ENCODE results near the gene FAM216B. TPM values are rescaled to one million over a fixed set of nuclear protein-coding genes. Genes with fewer than 3 reads are reported as not detected.
"Not testable (repeated sequence)": the region's sequence is repeated elsewhere in the genome, so short reads cannot be mapped to it uniquely, and the experiment has no call there.

The FAM216B gene
- total RNA-seq, 2 donors from 2014 or later: not detected

DNA sequence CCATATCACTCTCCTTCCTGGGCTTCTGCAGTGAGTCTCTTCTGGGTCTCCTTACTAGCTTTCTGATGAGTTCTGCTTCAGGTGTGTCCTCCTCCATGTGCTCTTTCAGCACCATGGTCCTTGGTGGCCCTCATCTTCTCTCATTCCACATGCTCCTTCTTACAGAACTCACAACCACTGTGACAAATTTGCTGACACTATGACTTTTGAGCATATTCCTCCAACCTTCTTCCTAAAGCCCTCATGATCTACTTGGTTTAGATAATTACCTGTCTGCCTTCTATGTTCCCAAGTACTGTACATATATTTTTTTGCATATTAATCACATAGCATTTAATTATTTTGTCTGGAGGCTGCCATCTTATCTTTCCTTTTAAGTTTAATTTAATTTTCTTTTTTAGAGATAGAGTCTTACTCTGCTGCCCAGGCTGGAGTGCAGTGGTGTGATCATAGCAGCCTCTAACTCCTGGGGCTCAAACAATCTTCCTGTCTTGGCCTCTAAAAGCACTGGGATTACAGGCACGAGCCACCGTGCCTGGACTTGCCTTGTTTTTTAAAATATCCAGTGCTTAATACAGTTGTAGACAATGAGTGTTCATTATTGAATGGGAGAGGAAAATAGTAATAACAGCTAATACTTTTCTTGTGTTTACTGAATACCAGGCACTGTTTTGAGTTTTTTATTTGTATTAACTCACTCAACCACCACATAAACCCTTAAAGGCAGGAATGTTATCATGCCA, 23.5 kb upstream of the FAM216B start:
- Mint-ChIP-seq H3K27ac (no peak overlapping the region), H3K36me3 (ENCODE audit: low read depth) (no peaks in the 10 kb centered on the region), H3K4me3 (no peak overlapping the region), H3K4me1 (no peaks in the 10 kb centered on the region), H3K27me3 (peaks cover 5% of the 10 kb centered on the region)
- DNase-seq (no peak), ATAC-seq (no peak)
- H3K9me3 ChIP-seq (ENCODE audit: control insufficient read depth, low read length, poor library complexity, severe bottlenecking): no peaks in the 10 kb centered on the region

DNA sequence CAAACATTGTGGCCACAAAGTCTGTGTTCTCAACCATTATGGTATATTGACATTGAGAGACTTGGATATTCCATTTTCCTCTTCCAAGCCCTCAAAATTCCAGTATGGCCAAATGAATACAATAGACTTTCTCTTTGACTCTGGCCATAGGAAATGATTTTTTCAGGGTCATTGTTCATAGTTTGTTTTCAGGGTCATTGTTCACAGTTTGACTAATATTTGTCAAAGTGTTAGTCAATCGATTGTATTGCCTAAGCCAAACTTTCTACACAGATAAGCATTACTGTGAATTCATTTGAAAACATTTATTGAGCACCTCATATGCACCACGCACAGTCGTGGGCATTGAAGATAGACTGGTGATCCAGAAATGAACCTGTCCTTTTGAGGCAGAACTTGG, 22.9 kb upstream of the FAM216B start:
- no peaks in the 10 kb centered on the region for H3K9me3 ChIP-seq (ENCODE audit: control insufficient read depth, low read length, poor library complexity, severe bottlenecking)
- Mint-ChIP-seq H3K4me3 (no peak overlapping the region), H3K27ac (no peak overlapping the region), H3K27me3 (peaks cover 5% of the 10 kb centered on the region), H3K36me3 (ENCODE audit: low read depth) (no peaks in the 10 kb centered on the region), H3K4me1 (no peaks in the 10 kb centered on the region)
- no peak for DNase-seq
- ATAC-seq: no peak

DNA sequence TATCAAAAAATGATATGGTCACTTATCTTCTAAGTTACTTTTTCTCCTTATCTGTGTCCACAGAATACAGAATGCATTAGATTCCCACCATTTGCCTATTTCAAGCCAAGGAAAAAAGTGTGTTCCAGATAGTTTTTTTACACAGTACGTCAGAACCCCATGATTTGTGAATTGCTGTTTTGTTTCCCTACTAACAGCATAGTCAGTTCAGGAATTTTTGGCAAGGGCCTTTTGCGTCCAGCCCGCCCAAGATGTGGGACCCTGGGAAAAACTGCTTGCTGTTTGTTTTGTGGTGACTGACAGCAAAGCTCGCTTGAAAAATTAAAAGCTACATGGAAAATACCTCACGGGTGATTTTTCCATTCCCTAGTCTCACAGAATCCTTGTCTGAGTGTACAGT, 20.4 kb upstream of the FAM216B start:
- no peaks in the 10 kb centered on the region for H3K9me3 ChIP-seq (ENCODE audit: control insufficient read depth, low read length, poor library complexity, severe bottlenecking)
- no peaks in the 10 kb centered on the region for H3K4me1 Mint-ChIP-seq
- peaks cover 2% of the 10 kb centered on the region for H3K36me3 Mint-ChIP-seq (ENCODE audit: low read depth)
- ATAC-seq (no peak), DNase-seq (no peak)
- H3K27me3 Mint-ChIP-seq: peaks cover 11% of the 10 kb centered on the region
- no peak overlapping the region for H3K4me3 Mint-ChIP-seq
- no peak overlapping the region for H3K27ac Mint-ChIP-seq

DNA sequence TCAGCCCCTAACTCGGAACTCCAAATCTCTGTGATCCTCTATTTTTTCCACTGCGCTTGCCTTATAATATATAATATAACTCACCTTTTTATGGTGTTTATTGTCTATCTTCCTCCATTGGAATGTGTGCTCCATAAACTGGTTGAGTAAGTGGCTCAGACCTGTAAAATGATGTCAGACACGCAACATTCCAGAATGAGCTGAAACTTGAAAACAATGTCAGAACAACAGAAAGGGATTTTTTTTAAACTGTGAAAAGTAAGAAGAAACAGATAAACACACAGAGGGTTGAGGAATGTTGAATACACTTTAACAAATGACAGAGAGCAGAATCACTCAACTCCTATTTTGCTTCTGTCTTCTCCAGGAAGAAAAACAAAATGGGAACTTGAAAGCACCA, 19.1 kb upstream of the FAM216B start:
- ATAC-seq (no peak), DNase-seq (no peak)
- Mint-ChIP-seq H3K27me3 (peaks cover 11% of the 10 kb centered on the region), H3K4me1 (no peaks in the 10 kb centered on the region), H3K36me3 (ENCODE audit: low read depth) (peaks cover 2% of the 10 kb centered on the region), H3K4me3 (no peak overlapping the region), H3K27ac (no peak overlapping the region)
- H3K9me3 ChIP-seq (ENCODE audit: control insufficient read depth, low read length, poor library complexity, severe bottlenecking): no peaks in the 10 kb centered on the region

DNA sequence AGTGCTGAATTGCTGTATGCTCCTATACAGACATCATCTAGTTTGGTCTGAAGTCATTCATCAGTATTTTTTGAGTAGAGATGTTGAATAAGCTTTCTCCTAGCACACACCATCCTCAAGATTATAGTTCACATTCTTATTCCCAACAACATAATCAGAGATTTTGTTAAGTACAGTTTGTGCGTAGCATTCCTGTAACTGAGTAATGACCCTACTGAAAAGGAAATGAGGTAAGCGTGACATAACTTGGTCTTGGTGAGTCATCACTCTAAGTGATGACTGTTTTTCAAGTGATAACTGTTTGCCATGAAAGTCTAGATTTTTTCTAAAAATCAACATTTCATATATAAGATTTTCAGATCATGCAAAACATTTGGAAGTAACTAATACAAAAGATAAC, 18.5 kb upstream of the FAM216B start:
- Mint-ChIP-seq H3K27ac (no peak overlapping the region), H3K4me3 (no peak overlapping the region), H3K27me3 (peaks cover 11% of the 10 kb centered on the region), H3K4me1 (no peaks in the 10 kb centered on the region), H3K36me3 (ENCODE audit: low read depth) (peaks cover 2% of the 10 kb centered on the region)
- no peaks in the 10 kb centered on the region for H3K9me3 ChIP-seq (ENCODE audit: control insufficient read depth, low read length, poor library complexity, severe bottlenecking)
- ATAC-seq (no peak), DNase-seq (no peak)

- H3K9me3 ChIP-seq (ENCODE audit: control insufficient read depth, low read length, poor library complexity, severe bottlenecking): no peaks in the 10 kb centered on the region
- ATAC-seq (no peak), DNase-seq (no peak)
- Mint-ChIP-seq H3K27ac (no peak overlapping the region), H3K36me3 (ENCODE audit: low read depth) (peaks cover 2% of the 10 kb centered on the region), H3K27me3 (peaks cover 11% of the 10 kb centered on the region), H3K4me1 (no peaks in the 10 kb centered on the region), H3K4me3 (no peak overlapping the region)
Observed at GRCh38 chr13:42766016-42766415, 15.4 kb upstream of the FAM216B start.

DNA sequence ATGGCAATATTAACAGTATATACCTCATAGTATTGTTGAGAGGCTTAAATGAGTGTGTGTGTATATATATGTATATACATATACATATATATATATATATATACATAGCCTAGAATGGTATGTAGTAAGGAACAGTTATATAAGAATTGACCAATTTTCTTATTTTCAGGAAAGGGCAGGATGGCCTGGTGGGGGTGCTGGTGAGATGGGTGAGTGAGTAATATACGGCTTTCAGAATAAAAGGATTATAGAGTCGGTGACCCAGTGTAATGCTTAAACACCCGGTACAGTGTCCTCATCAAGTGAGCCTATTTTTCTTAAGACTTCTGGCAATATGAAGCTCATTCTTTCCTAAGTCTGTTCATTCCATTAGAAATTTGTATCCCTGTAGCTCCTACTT, 11.7 kb upstream of the FAM216B start:
- no peaks in the 10 kb centered on the region for H3K9me3 ChIP-seq (ENCODE audit: control insufficient read depth, low read length, poor library complexity, severe bottlenecking)
- Mint-ChIP-seq H3K27ac (no peak overlapping the region), H3K27me3 (peaks cover 3% of the 10 kb centered on the region), H3K4me1 (no peaks in the 10 kb centered on the region), H3K36me3 (ENCODE audit: low read depth) (no peaks in the 10 kb centered on the region), H3K4me3 (no peak overlapping the region)
- ATAC-seq (no peak), DNase-seq (no peak)

DNA sequence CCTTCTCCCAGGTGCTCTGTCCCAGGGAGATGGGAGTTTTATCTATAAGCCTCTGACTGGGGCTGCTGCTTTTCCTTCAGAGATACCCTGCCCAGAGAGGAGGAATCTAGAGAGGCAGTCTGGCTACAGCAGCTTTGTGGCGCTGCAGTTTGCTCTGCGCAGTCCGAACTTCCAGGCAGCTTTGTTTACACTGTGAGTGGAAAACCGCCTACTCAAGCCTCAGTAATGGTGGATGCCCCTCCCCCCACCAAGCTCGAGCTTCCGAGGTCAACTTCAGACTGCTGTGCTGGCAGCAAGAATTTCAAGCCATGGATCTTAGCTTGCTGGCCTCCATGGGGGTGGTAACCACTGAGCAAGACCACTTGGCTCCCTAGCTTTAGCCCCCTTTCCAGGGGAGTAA, 4.8 kb upstream of the FAM216B start:
- ATAC-seq; H3K9me3 ChIP-seq (ENCODE audit: control insufficient read depth, low read length, poor library complexity, severe bottlenecking); H3K4me1 Mint-ChIP-seq; H3K4me3 Mint-ChIP-seq; H3K27ac Mint-ChIP-seq; H3K36me3 Mint-ChIP-seq (ENCODE audit: low read depth); DNase-seq: not testable (repeated sequence)
- peaks cover 25% of the 10 kb centered on the region for H3K27me3 Mint-ChIP-seq

DNA sequence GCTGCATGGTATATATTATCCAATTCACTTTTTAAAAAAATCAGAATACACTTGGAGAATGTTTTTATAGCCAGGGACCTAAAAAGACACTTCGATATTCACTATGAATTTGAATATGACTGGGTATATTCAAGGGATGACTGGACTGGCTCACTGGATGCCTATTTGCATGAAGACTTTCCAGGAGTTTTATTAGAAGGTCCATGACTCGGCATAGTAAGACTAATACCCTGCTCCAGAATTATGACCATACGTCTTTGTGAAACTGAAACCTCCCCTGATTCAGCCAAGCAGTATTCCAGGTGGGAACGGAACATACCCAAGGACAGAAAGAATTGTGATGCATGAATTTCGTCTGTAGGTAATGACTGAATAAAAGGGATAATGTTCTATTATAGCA, 3.9 kb upstream of the FAM216B start:
- no peak overlapping the region for H3K4me3 Mint-ChIP-seq
- H3K36me3 Mint-ChIP-seq (ENCODE audit: low read depth): no peaks in the 10 kb centered on the region
- DNase-seq (no peak), ATAC-seq (no peak)
- H3K27me3 Mint-ChIP-seq: peaks cover 34% of the 10 kb centered on the region
- H3K9me3 ChIP-seq (ENCODE audit: control insufficient read depth, low read length, poor library complexity, severe bottlenecking): no peaks in the 10 kb centered on the region
- H3K27ac Mint-ChIP-seq: no peak overlapping the region
- H3K4me1 Mint-ChIP-seq: no peaks in the 10 kb centered on the region

DNA sequence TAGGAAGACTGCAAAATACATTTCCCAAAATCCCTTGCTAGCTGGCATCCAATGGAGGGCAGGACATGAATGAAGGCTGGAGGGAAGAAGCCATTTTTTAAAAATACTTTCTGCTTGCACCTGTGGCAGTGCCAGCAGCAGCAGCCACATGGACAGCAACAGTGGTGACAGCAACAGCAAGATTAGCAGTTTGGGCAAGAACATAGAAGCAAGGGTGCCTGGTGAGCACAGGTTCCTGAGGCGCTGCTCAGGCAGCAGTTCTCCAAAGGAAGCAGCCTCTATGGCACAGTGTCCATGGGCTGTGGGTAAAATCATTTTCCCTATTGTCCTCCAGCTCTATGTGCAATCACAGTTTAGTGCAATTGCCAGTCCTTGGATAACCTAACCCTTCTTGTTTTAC, 1.3 kb upstream of the FAM216B start:
- no peak overlapping the region for H3K4me3 Mint-ChIP-seq
- no peaks in the 10 kb centered on the region for H3K9me3 ChIP-seq (ENCODE audit: control insufficient read depth, low read length, poor library complexity, severe bottlenecking)
- DNase-seq: no peak
- H3K27me3 Mint-ChIP-seq: peaks cover 36% of the 10 kb centered on the region
- no peak for ATAC-seq
- no peaks in the 10 kb centered on the region for H3K36me3 Mint-ChIP-seq (ENCODE audit: low read depth)
- H3K4me1 Mint-ChIP-seq: no peaks in the 10 kb centered on the region
- H3K27ac Mint-ChIP-seq: no peak overlapping the region

GRCh38 chr13:42786715-42787114, 5.3 kb downstream of the FAM216B start:
- Mint-ChIP-seq H3K27ac (no peak overlapping the region), H3K36me3 (ENCODE audit: low read depth) (no peaks in the 10 kb centered on the region), H3K4me1 (no peaks in the 10 kb centered on the region), H3K4me3 (no peak overlapping the region), H3K27me3 (peaks cover 10% of the 10 kb centered on the region)
- DNase-seq (no peak), ATAC-seq (no peak)
- no peaks in the 10 kb centered on the region for H3K9me3 ChIP-seq (ENCODE audit: control insufficient read depth, low read length, poor library complexity, severe bottlenecking)

GRCh38 chr13:42788601-42789000, 7.2 kb downstream of the FAM216B start:
- Mint-ChIP-seq H3K4me1 (no peaks in the 10 kb centered on the region), H3K36me3 (ENCODE audit: low read depth) (no peaks in the 10 kb centered on the region), H3K27me3 (no peaks in the 10 kb centered on the region), H3K27ac (no peak overlapping the region), H3K4me3 (no peak overlapping the region)
- ATAC-seq (no peak), DNase-seq (no peak)
- H3K9me3 ChIP-seq (ENCODE audit: control insufficient read depth, low read length, poor library complexity, severe bottlenecking): no peaks in the 10 kb centered on the region

- ATAC-seq (no peak), DNase-seq (no peak)
- no peaks in the 10 kb centered on the region for H3K4me1 Mint-ChIP-seq
- H3K27me3 Mint-ChIP-seq: peaks cover 19% of the 10 kb centered on the region
- no peaks in the 10 kb centered on the region for H3K36me3 Mint-ChIP-seq (ENCODE audit: low read depth)
- no peak overlapping the region for H3K4me3 Mint-ChIP-seq
- no peaks in the 10 kb centered on the region for H3K9me3 ChIP-seq (ENCODE audit: control insufficient read depth, low read length, poor library complexity, severe bottlenecking)
- H3K27ac Mint-ChIP-seq: no peak overlapping the region
Observed at GRCh38 chr13:42792154-42792553, 10.8 kb downstream of the FAM216B start.

GRCh38 chr13:42794577-42795275, 13.3 kb downstream of the FAM216B start:
- H3K9me3 ChIP-seq (ENCODE audit: control insufficient read depth, low read length, poor library complexity, severe bottlenecking): no peaks in the 10 kb centered on the region
- DNase-seq (no peak), ATAC-seq (no peak)
- peaks cover 21% of the 10 kb centered on the region for H3K27me3 Mint-ChIP-seq
- H3K4me1 Mint-ChIP-seq: no peaks in the 10 kb centered on the region
- no peak overlapping the region for H3K4me3 Mint-ChIP-seq
- H3K36me3 Mint-ChIP-seq (ENCODE audit: low read depth): no peaks in the 10 kb centered on the region
- H3K27ac Mint-ChIP-seq: no peak overlapping the region

Data from T-helper 17 cell (primary cell).